Mammary epithelial cell (primary cell): ENCODE measurements around the gene MARCHF10.

Experiments used
- EZH2 ChIP-seq: IDR thresholded peaks from 2 replicates; pipeline ENCODE4 v1.6.1; 2012; ENCODE audit warnings: low read length, inconsistent platforms, borderline replicate concordance
- TF ChIP-seq, protein P1 (sequence below), 2 donors: IDR thresholded peaks in 1 of 2; conservative IDR thresholded peaks in 1 of 2; 2 replicates each; pipeline ENCODE4 v1.5.1; 2011 to 2012; ENCODE audit warnings: inconsistent platforms in 2 of 2, low read length in 2 of 2, mild to moderate bottlenecking in 2 of 2, control low read depth in 1 of 2, low read depth in 1 of 2; ENCODE audit not compliant: insufficient read depth in 1 of 2; ENCODE audit errors: extremely low read depth in 1 of 2

DNA sequence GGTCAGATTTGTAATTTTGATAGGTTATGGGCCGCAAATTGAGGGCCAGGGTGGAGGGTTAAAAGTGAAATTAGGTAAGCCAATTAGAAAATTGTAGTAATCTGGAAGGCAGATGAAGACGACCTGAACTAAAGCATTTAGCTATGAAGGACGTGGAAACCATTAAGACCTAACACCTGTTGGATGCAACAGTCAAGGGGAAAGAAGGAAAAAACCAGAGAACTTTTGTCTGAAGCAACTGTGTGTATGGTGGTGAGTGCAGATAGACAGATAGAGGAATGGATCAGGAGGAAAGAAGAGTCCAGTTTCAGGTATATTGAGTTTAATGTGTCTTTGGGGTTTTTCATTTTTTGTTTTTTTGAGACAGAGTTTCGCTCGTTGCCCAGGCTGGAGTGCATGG is 40.2 kb upstream of the MARCHF10 start:
- TF ChIP-seq, protein P1, sequence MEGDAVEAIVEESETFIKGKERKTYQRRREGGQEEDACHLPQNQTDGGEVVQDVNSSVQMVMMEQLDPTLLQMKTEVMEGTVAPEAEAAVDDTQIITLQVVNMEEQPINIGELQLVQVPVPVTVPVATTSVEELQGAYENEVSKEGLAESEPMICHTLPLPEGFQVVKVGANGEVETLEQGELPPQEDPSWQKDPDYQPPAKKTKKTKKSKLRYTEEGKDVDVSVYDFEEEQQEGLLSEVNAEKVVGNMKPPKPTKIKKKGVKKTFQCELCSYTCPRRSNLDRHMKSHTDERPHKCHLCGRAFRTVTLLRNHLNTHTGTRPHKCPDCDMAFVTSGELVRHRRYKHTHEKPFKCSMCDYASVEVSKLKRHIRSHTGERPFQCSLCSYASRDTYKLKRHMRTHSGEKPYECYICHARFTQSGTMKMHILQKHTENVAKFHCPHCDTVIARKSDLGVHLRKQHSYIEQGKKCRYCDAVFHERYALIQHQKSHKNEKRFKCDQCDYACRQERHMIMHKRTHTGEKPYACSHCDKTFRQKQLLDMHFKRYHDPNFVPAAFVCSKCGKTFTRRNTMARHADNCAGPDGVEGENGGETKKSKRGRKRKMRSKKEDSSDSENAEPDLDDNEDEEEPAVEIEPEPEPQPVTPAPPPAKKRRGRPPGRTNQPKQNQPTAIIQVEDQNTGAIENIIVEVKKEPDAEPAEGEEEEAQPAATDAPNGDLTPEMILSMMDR (conservative IDR thresholded peaks at IDR 0.05 in 1 of 2, IDR thresholded peaks at IDR 0.05 in 1 of 2; ENCODE audit: extremely low read depth in 1 of 2, insufficient read depth in 1 of 2, low read depth in 1 of 2, low read length in 2 of 2) = no peak
- no peak for TF ChIP-seq EZH2
